Endothelial cell of umbilical vein (primary cell): ENCODE measurements around the gene HRH2. TPM values are rescaled to one million over a fixed set of nuclear protein-coding genes. Genes with fewer than 3 reads are reported as not detected.

Experiments
- BruUV-seq: library from RNA; stranded (reverse); fragments of 400-500 nt; replicated peaks from 2 replicates; lab custom pipeline; 2021; lab: Mats Ljungman, UMichigan
- CTCF ChIA-PET: fragments of 300-600, 350-600 bp; sonication (Branson Sonifier 250); formaldehyde crosslinking; loops from one replicate; lab custom pipeline; 2021; ENCODE audit warnings: antibody characterized with exemption, inconsistent platforms; lab: Charles Lee
- POLR2A ChIA-PET: fragments of 300-600, 350-600 bp; sonication (Branson Sonifier 250); formaldehyde crosslinking; loops from one replicate; lab custom pipeline; 2021; ENCODE audit warnings: antibody characterized with exemption, inconsistent platforms; lab: Charles Lee
- DNase-seq: peaks from one replicate; pipeline ENCODE4 v3.0.0-alpha.2; 2011; ENCODE audit warnings: low read depth, low spot score
- FAIRE-seq: peaks from 2 replicates; lab custom pipeline; 2011; peaks lifted over from hg19 to GRCh38; lab: Jason Lieb, UNC
- H2AFZ ChIP-seq: 2 replicates; pipeline ENCODE4 v1.6.0; 2012; ENCODE audit warnings: low read depth, low read length, control low read depth, inconsistent platforms
- H3K27ac ChIP-seq: 2 replicates; pipeline ENCODE4 v1.5.1; 2011; ENCODE audit warnings: low read depth, mild to moderate bottlenecking, control low read depth, low read length, moderate library complexity; ENCODE audit not compliant: insufficient read depth
- H3K27me3 ChIP-seq, 2 experiments: 2 replicates each; pipeline versions ENCODE4 v1.6.0 to v1.6.1; 2011; ENCODE audit warnings: low read length in 2 of 2, mixed read lengths in 1 of 2; ENCODE audit not compliant: control insufficient read depth in 2 of 2, insufficient read depth in 2 of 2
- H3K36me3 ChIP-seq, 2 experiments: 2 replicates in 1 of 2; 3 replicates in 1 of 2; pipeline ENCODE4 v1.5.1; 2011; ENCODE audit warnings: low read length in 2 of 2, mild to moderate bottlenecking in 1 of 2, moderate library complexity in 1 of 2; ENCODE audit not compliant: control insufficient read depth in 2 of 2, insufficient read depth in 2 of 2; ENCODE audit errors: extremely low read depth in 1 of 2
- H3K4me1 ChIP-seq: 3 replicates; pipeline ENCODE4 v1.5.1; 2011; ENCODE audit warnings: mild to moderate bottlenecking, low read length; ENCODE audit not compliant: control insufficient read depth, insufficient read depth; ENCODE audit errors: extremely low read depth
- H3K4me2 ChIP-seq: 2 replicates; pipeline ENCODE4 v1.6.1; 2011; ENCODE audit warnings: low read length, control low read depth, mixed read lengths; ENCODE audit not compliant: insufficient read depth
- H3K4me3 ChIP-seq, 3 experiments: fragments of 200-600 bp in 1 of 3; sonication (generic), shearing (Covaris generic) in 1 of 3; replicated peaks in 1 of 3; 2 replicates each; pipeline ENCODE4 v1.5.1; 2011 to 2016; ENCODE audit warnings: control low read depth in 3 of 3, low read length in 3 of 3, mild to moderate bottlenecking in 2 of 3, inconsistent platforms in 1 of 3, low read depth in 1 of 3, moderate library complexity in 1 of 3; ENCODE audit not compliant: insufficient read depth in 1 of 3
- H3K79me2 ChIP-seq: 2 replicates; pipeline ENCODE4 v1.6.0; 2012; ENCODE audit warnings: low read length, inconsistent platforms; ENCODE audit not compliant: control insufficient read depth, insufficient read depth
- H3K9ac ChIP-seq: replicated peaks from 2 replicates; pipeline ENCODE3; 2011; ENCODE audit warnings: low read length, control low read depth; ENCODE audit not compliant: insufficient read depth; ENCODE audit errors: extremely low read depth
- H3K9me1 ChIP-seq: replicated peaks from 3 replicates; pipeline ENCODE4 v1.6.0; 2011; ENCODE audit warnings: mild to moderate bottlenecking, low read length; ENCODE audit not compliant: control insufficient read depth, insufficient read depth; ENCODE audit errors: extremely low read depth
- H3K9me3 ChIP-seq: replicated peaks from 2 replicates; pipeline ENCODE4 v1.5.1; 2012; ENCODE audit warnings: low read length, inconsistent platforms; ENCODE audit not compliant: control insufficient read depth, insufficient read depth
- H4K20me1 ChIP-seq: replicated peaks from 2 replicates; pipeline ENCODE3; 2011; ENCODE audit warnings: mild to moderate bottlenecking, low read length; ENCODE audit not compliant: control insufficient read depth, insufficient read depth; ENCODE audit errors: extremely low read depth
- CTCF ChIP-seq, 2 donors: IDR thresholded peaks; 1 replicate in 1 of 2; 2 replicates in 1 of 2; pipeline ENCODE4 v1.5.1; 2011; ENCODE audit warnings: low read length in 2 of 2, mild to moderate bottlenecking in 2 of 2, moderate library complexity in 2 of 2, control low read depth in 1 of 2, inconsistent platforms in 1 of 2, low read depth in 1 of 2; ENCODE audit not compliant: insufficient read depth in 1 of 2; ENCODE audit errors: extremely low read depth in 1 of 2
- EZH2 ChIP-seq: IDR thresholded peaks from 2 replicates; pipeline ENCODE4 v1.6.1; 2012; ENCODE audit warnings: borderline replicate concordance, low read depth, mild to moderate bottlenecking, moderate library complexity, low read length, inconsistent platforms; ENCODE audit not compliant: severe bottlenecking
- FOS ChIP-seq: IDR thresholded peaks from 2 replicates; pipeline ENCODE4 v1.6.1; 2011; ENCODE audit warnings: mild to moderate bottlenecking, low read length, moderate library complexity, borderline replicate concordance; ENCODE audit not compliant: insufficient read depth
- GATA2 ChIP-seq: IDR thresholded peaks from 2 replicates; pipeline ENCODE4 v1.7.0; 2011; ENCODE audit warnings: low read depth, mild to moderate bottlenecking, moderate library complexity, mixed read lengths, low read length; ENCODE audit not compliant: insufficient read length, insufficient read depth
- JUN ChIP-seq: IDR thresholded peaks from 2 replicates; pipeline ENCODE4 v1.6.1; 2011; ENCODE audit warnings: borderline replicate concordance, low read depth; ENCODE audit not compliant: insufficient read length, insufficient read depth
- MYC ChIP-seq: IDR thresholded peaks from one replicate; pipeline ENCODE4 v1.6.1; 2011; ENCODE audit warnings: mild to moderate bottlenecking, low read depth, low read length
- POLR2A ChIP-seq: IDR thresholded peaks from 2 replicates; pipeline ENCODE4 v1.6.1; 2012; ENCODE audit warnings: low read depth, mild to moderate bottlenecking, control low read depth, low read length
- POLR2AphosphoS5 ChIP-seq: IDR thresholded peaks from 2 replicates; pipeline ENCODE4 v1.6.1; 2012; ENCODE audit warnings: low read depth, mild to moderate bottlenecking, control low read depth, low read length, moderate library complexity; ENCODE audit not compliant: insufficient read depth
- dilution Hi-C: fragments of 300-500 bp; cut with MboI; formaldehyde crosslinking; loops from one replicate; pipeline ENCODE4 v1.15.0; 2019; ENCODE audit warnings: low sequenced_read_pairs; ENCODE audit not compliant: extremely low pct_ligation_motif_present
- intact Hi-C: fragments of 100-400 bp; cut with micrococcal nuclease; formaldehyde crosslinking; loops from one replicate; pipeline ENCODE4 v1.10.0; 2022
- polyA plus RNA-seq, 4 experiments: library from polyadenylated mRNA; depleted of rRNA in 3 of 4; stranded (reverse) in 3 of 4; unstranded in 1 of 4; fragments of >200 nt; gene quantifications; 2 replicates each; pipeline versions ENCODE4 v1.2.1 to v1.2.3, GENCODE V29; 2011 to 2012; ENCODE audit warnings: missing spikeins in 1 of 4
- total RNA-seq: library from RNA; stranded (reverse); gene quantifications from 2 replicates; pipeline ENCODE4 v1.2.3, GENCODE V29; 2021
- TF ChIP-seq, protein P1 (sequence below): IDR thresholded peaks from 2 replicates; pipeline ENCODE4 v1.6.1; 2011; ENCODE audit not compliant: insufficient read depth, insufficient read length

Gene HRH2
- total and polyA plus RNA-seq, 2 donors (not counting 3 experiments of a cell fraction or from before 2014, with no cell fraction given): not detected

- no peaks in the 10 kb centered on the region for H3K9me1 ChIP-seq
- no peaks in the 10 kb centered on the region for H4K20me1 ChIP-seq
- H3K9ac ChIP-seq: no peak overlapping the region
- no peak overlapping the region for H2AFZ ChIP-seq
- TF ChIP-seq, protein P1, sequence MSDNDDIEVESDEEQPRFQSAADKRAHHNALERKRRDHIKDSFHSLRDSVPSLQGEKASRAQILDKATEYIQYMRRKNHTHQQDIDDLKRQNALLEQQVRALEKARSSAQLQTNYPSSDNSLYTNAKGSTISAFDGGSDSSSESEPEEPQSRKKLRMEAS: no peak
- TF ChIP-seq POLR2A (no peak), GATA2 (no peak), FOS (no peak), MYC (no peak), EZH2 (no peak), JUN (no peak), POLR2AphosphoS5 (no peak), CTCF (IDR thresholded peaks at IDR 0.05; ENCODE audit: extremely low read depth in 1 of 2, insufficient read depth in 1 of 2, low read depth in 1 of 2, low read length in 2 of 2) (no peak)
- POLR2A ChIA-PET: no interaction called here
- no TSS peak for BruUV-seq
- FAIRE-seq: no peak
- no peak overlapping the region for H3K4me2 ChIP-seq
- dilution Hi-C loops (no loop called here), intact Hi-C loops (no loop called here)
- no peaks in the 10 kb centered on the region for H3K36me3 ChIP-seq
- no peaks in the 10 kb centered on the region for H3K4me1 ChIP-seq
- CTCF ChIA-PET: no interaction called here
- H3K27ac ChIP-seq: no peak overlapping the region
- H3K4me3 ChIP-seq: no peak overlapping the region
- H3K79me2 ChIP-seq: no peaks in the 10 kb centered on the region
- no peak for DNase-seq
- H3K27me3 ChIP-seq: no peaks in the 10 kb centered on the region
- H3K9me3 ChIP-seq: no peaks in the 10 kb centered on the region
Observed at GRCh38 chr5:175710326-175710725, 52.5 kb downstream of the HRH2 start.
